ENCODE results near the gene AJAP1.
"Not testable (repeated sequence)": the region's sequence is repeated elsewhere in the genome, so short reads cannot be mapped to it uniquely, and the experiment has no call there.

Gene AJAP1

GRCh38 chr1:4615138-4615470 is 39.3 kb upstream of the AJAP1 start:
- no peak overlapping the region for H3K4me3 ChIP-seq (ENCODE audit: low read depth, low read length)
- TF ChIP-seq CTCF (IDR thresholded peaks at IDR 0.05; ENCODE audit: low read depth, low read length): no peak

GRCh38 chr1:4615501-4615900 is 38.9 kb upstream of the AJAP1 start:
- H3K4me3 ChIP-seq (ENCODE audit: low read depth, low read length): no peak overlapping the region
- no peak for TF ChIP-seq CTCF (IDR thresholded peaks at IDR 0.05; ENCODE audit: low read depth, low read length)

GRCh38 chr1:4616831-4617465 is 37.5 kb upstream of the AJAP1 start:
- H3K4me3 ChIP-seq (ENCODE audit: low read depth, low read length): no peak overlapping the region
- TF ChIP-seq CTCF (IDR thresholded peaks at IDR 0.05; ENCODE audit: low read depth, low read length): no peak

- TF ChIP-seq CTCF (IDR thresholded peaks at IDR 0.05; ENCODE audit: low read depth, low read length): no peak
- no peak overlapping the region for H3K4me3 ChIP-seq (ENCODE audit: low read depth, low read length)
These were observed 36.9 kb upstream of the AJAP1 start for GRCh38 chr1:4617506-4617905.

- not testable (repeated sequence) for H3K4me3 ChIP-seq (ENCODE audit: low read depth, low read length)
These were observed 35.6 kb upstream of the AJAP1 start for GRCh38 chr1:4618827-4619226.

GRCh38 chr1:4621646-4622045 is 32.8 kb upstream of the AJAP1 start:
- no peak overlapping the region for H3K4me3 ChIP-seq (ENCODE audit: low read depth, low read length)
- no peak for TF ChIP-seq CTCF (IDR thresholded peaks at IDR 0.05; ENCODE audit: low read depth, low read length)

GRCh38 chr1:4622821-4623220 is 31.6 kb upstream of the AJAP1 start:
- no peak overlapping the region for H3K4me3 ChIP-seq (ENCODE audit: low read depth, low read length)
- no peak for TF ChIP-seq CTCF (IDR thresholded peaks at IDR 0.05; ENCODE audit: low read depth, low read length)

- no peak overlapping the region for H3K4me3 ChIP-seq (ENCODE audit: low read depth, low read length)
- TF ChIP-seq CTCF (IDR thresholded peaks at IDR 0.05; ENCODE audit: low read depth, low read length): no peak
These were observed 30.2 kb upstream of the AJAP1 start for GRCh38 chr1:4624141-4624715.
